Neural progenitor cell (in vitro differentiated cells): ENCODE measurements around the gene SPRED2.

Experiments used
- CTCF ChIP-seq: fragments of 200-600 bp; sonication (generic); IDR thresholded peaks from 2 replicates; pipeline ENCODE4 v1.5.1; 2017; ENCODE audit warnings: antibody characterized with exemption, mild to moderate bottlenecking
- EZH2 ChIP-seq: fragments of 200-600 bp; sonication (generic); IDR thresholded peaks from 2 replicates; pipeline ENCODE4 v1.6.1; 2017; ENCODE audit warnings: antibody characterized with exemption, mild to moderate bottlenecking, moderate library complexity

- TF ChIP-seq CTCF (no peak), EZH2 (no peak)
Measured at GRCh38 chr2:65320946-65321345, 111.5 kb downstream of the SPRED2 start.
